HCT116 (cell line): ENCODE results near the gene PFDN2. TPM values are rescaled to one million over a fixed set of nuclear protein-coding genes. Genes with fewer than 3 reads are reported as not detected.

Experiments
- ATAC-seq: fragments of 200-7000 bp; cut with Tn5 transposase; 2 replicates; pipeline ENCODE4 v1.9.1; 2020; ENCODE audit warnings: mild to moderate bottlenecking, moderate library complexity
- BruUV-seq: library from RNA; stranded (reverse); fragments of 400-500 nt; replicated peaks from 2 replicates; lab custom pipeline; 2021; lab: Mats Ljungman, UMichigan
- CTCF ChIA-PET: fragments of 300-600 bp; sonication (Branson Sonifier 250); formaldehyde crosslinking; loops from one replicate; lab custom pipeline; 2021; ENCODE audit warnings: antibody characterized with exemption; lab: Charles Lee
- POLR2A ChIA-PET: fragments of 300-600, 350-600 bp; sonication (Branson Sonifier 250); formaldehyde crosslinking; loops from one replicate; lab custom pipeline; 2021; ENCODE audit warnings: antibody characterized with exemption; lab: Charles Lee
- RAD21 ChIA-PET, 2 experiments: fragments of 300-600 bp; sonication (Branson Sonifier 250); formaldehyde crosslinking; loops; one replicate each; lab custom pipeline; 2023; ENCODE audit warnings: low total read pairs in 2 of 2; ENCODE audit not compliant: uncharacterized antibody in 2 of 2, unreplicated experiment in 2 of 2, low non-redundant PET in 1 of 2; lab: Charles Lee
- DNase-seq: peaks from one replicate; pipeline ENCODE4 v3.0.0-alpha.2; 2010; ENCODE audit warnings: low read depth, low spot score
- H2AFZ ChIP-seq: fragments of 200-600 bp; shearing (Covaris generic), sonication (generic); 2 replicates; pipeline ENCODE4 v1.6.1; 2017; ENCODE audit warnings: low read depth, mixed run types, mixed read lengths, antibody characterized with exemption, low read length; ENCODE audit not compliant: poor library complexity, severe bottlenecking
- H3K27ac ChIP-seq: 2 replicates; pipeline ENCODE4 v1.5.1; 2012; ENCODE audit warnings: low read depth, low read length
- H3K27me3 ChIP-seq: fragments of 200-600 bp; sonication (generic); 2 replicates; pipeline ENCODE4 v1.6.1; 2016; ENCODE audit warnings: mixed run types, low read length, mixed read lengths; ENCODE audit not compliant: insufficient read depth
- H3K36me3 ChIP-seq, 2 experiments: fragments of 200-500 bp in 1 of 2; fragments of 200-600 bp in 1 of 2; sonication (Bioruptor generic) in 1 of 2; sonication (generic) in 1 of 2; 2 replicates each; pipeline versions ENCODE4 v1.5.1 to v1.6.1; 2014 to 2016; ENCODE audit warnings: low read length in 2 of 2, inconsistent platforms in 1 of 2, mixed read lengths in 1 of 2, mixed run types in 1 of 2; ENCODE audit not compliant: insufficient read depth in 2 of 2, control insufficient read depth in 1 of 2
- H3K4me1 ChIP-seq, 2 experiments: fragments of 200-600 bp in 1 of 2; sonication (generic) in 1 of 2; 2 replicates each; pipeline versions ENCODE4 v1.5.1 to v1.6.1; 2012 to 2017; ENCODE audit warnings: low read length in 2 of 2, inconsistent platforms in 1 of 2, mild to moderate bottlenecking in 1 of 2, mixed read lengths in 1 of 2, mixed run types in 1 of 2, moderate library complexity in 1 of 2; ENCODE audit not compliant: insufficient read depth in 2 of 2, control insufficient read depth in 1 of 2
- H3K4me2 ChIP-seq: fragments of 200-600 bp; sonication (generic); 2 replicates; pipeline ENCODE4 v1.6.1; 2017; ENCODE audit warnings: mixed run types, low read length, mixed read lengths
- H3K4me3 ChIP-seq, 2 experiments: fragments of 200-600 bp in 1 of 2; sonication (generic) in 1 of 2; replicated peaks in 1 of 2; 2 replicates each; pipeline ENCODE4 v1.5.1; 2011 to 2016; ENCODE audit warnings: low read length in 2 of 2, control low read depth in 1 of 2, low read depth in 1 of 2, mild to moderate bottlenecking in 1 of 2, mixed read lengths in 1 of 2, mixed run types in 1 of 2
- H3K79me2 ChIP-seq: fragments of 200-600 bp; sonication (generic); 2 replicates; pipeline ENCODE4 v1.6.1; 2017; ENCODE audit warnings: mild to moderate bottlenecking, mixed run types, low read length, moderate library complexity, mixed read lengths; ENCODE audit not compliant: insufficient read depth
- H3K9ac ChIP-seq: fragments of 200-600 bp; sonication (generic); 2 replicates; pipeline ENCODE4 v1.6.1; 2016; ENCODE audit warnings: low read length, mixed read lengths
- H3K9me2 ChIP-seq: fragments of 200-600 bp; sonication (generic), shearing (Covaris generic); 2 replicates; pipeline ENCODE4 v1.6.1; 2017; ENCODE audit warnings: mixed run types, mild to moderate bottlenecking, moderate library complexity; ENCODE audit not compliant: insufficient read depth
- H3K9me3 ChIP-seq, 2 experiments: fragments of 200-500 bp in 1 of 2; fragments of 200-600 bp in 1 of 2; sonication (Bioruptor generic) in 1 of 2; sonication (generic) in 1 of 2; 2 replicates each; pipeline ENCODE4 v1.6.1; 2014 to 2017; ENCODE audit warnings: low read length in 2 of 2, mixed read lengths in 2 of 2, inconsistent platforms in 1 of 2, low read depth in 1 of 2, mild to moderate bottlenecking in 1 of 2, mixed run types in 1 of 2, moderate library complexity in 1 of 2; ENCODE audit not compliant: control insufficient read depth in 1 of 2, insufficient read depth in 1 of 2
- H4K20me1 ChIP-seq: fragments of 200-600 bp; sonication (generic), shearing (Covaris generic); 2 replicates; pipeline ENCODE4 v1.6.1; 2017; ENCODE audit warnings: mixed run types, mild to moderate bottlenecking, moderate library complexity; ENCODE audit not compliant: insufficient read depth
- ATF3 ChIP-seq: IDR thresholded peaks from 2 replicates; pipeline ENCODE4 v1.6.1; 2012
- CBX3 ChIP-seq: IDR thresholded peaks from 2 replicates; pipeline ENCODE4 v1.6.1; 2012; ENCODE audit warnings: low read depth
- CEBPB ChIP-seq: IDR thresholded peaks from 2 replicates; pipeline ENCODE4 v1.6.1; 2012; ENCODE audit warnings: low read depth
- CTCF ChIP-seq, 3 experiments: fragments of 200-600 bp in 1 of 3; sonication (generic) in 1 of 3; IDR thresholded peaks in 2 of 3; conservative IDR thresholded peaks in 1 of 3; 2 replicates each; pipeline ENCODE4 v1.5.1; 2012 to 2017; ENCODE audit warnings: low read depth in 2 of 3, low read length in 2 of 3, antibody characterized with exemption in 1 of 3, borderline replicate concordance in 1 of 3, control low read depth in 1 of 3, mild to moderate bottlenecking in 1 of 3, mixed read lengths in 1 of 3, mixed run types in 1 of 3, moderate library complexity in 1 of 3; ENCODE audit not compliant: insufficient read depth in 1 of 3
- EGR1 ChIP-seq: IDR thresholded peaks from 2 replicates; pipeline ENCODE4 v1.6.1; 2012; ENCODE audit warnings: low read depth
- ELF1 ChIP-seq: IDR thresholded peaks from 2 replicates; pipeline ENCODE4 v1.6.1; 2012; ENCODE audit warnings: low read depth, borderline replicate concordance
- EZH2 ChIP-seq: fragments of 200-600 bp; sonication (generic); IDR thresholded peaks from 2 replicates; pipeline ENCODE4 v1.6.1; 2017; ENCODE audit warnings: antibody characterized with exemption, mixed run types
- EZH2phosphoT487 ChIP-seq: fragments of 200-600 bp; IDR thresholded peaks from 2 replicates; pipeline ENCODE4 v1.6.1; 2018; ENCODE audit warnings: antibody characterized with exemption, borderline replicate concordance
- JUND ChIP-seq: IDR thresholded peaks from 2 replicates; pipeline ENCODE4 v1.6.1; 2012
- POLR2A ChIP-seq: IDR thresholded peaks from 2 replicates; pipeline ENCODE4 v1.7.0; 2011; ENCODE audit warnings: borderline replicate concordance; ENCODE audit not compliant: insufficient read depth, insufficient read length; ENCODE audit errors: extremely low read depth
- RAD21 ChIP-seq: IDR thresholded peaks from 2 replicates; pipeline ENCODE4 v1.6.1; 2012; ENCODE audit warnings: low read depth, mild to moderate bottlenecking
- REST ChIP-seq: IDR thresholded peaks from 2 replicates; pipeline ENCODE4 v1.6.1; 2012; ENCODE audit warnings: low read depth
- SIN3A ChIP-seq: IDR thresholded peaks from 2 replicates; pipeline ENCODE4 v1.6.1; 2012; ENCODE audit warnings: low read depth
- SP1 ChIP-seq: IDR thresholded peaks from 2 replicates; pipeline ENCODE4 v1.6.1; 2012; ENCODE audit warnings: low read depth
- SRF ChIP-seq: IDR thresholded peaks from 2 replicates; pipeline ENCODE4 v1.6.1; 2012; ENCODE audit warnings: low read depth
- TCF7L2 ChIP-seq: IDR thresholded peaks from 2 replicates; pipeline ENCODE4 v1.7.0; 2011; ENCODE audit warnings: borderline replicate concordance, inconsistent platforms; ENCODE audit not compliant: insufficient read depth, insufficient read length; ENCODE audit errors: extremely low read depth
- ZNF274 ChIP-seq: fragments of 200-500 bp; sonication (Bioruptor generic); IDR thresholded peaks from 2 replicates; pipeline ENCODE4 v1.6.1; 2014; ENCODE audit warnings: mild to moderate bottlenecking, low read depth, low read length, inconsistent platforms
- intact Hi-C: fragments of 100-400 bp; cut with micrococcal nuclease; formaldehyde crosslinking; loops from 2 replicates; pipeline ENCODE4 v1.10.0; 2022
- total RNA-seq: library from RNA; stranded (reverse); gene quantifications from one replicate; pipeline ENCODE4 v1.2.1, GENCODE V29; 2021; ENCODE audit not compliant: unreplicated experiment

PFDN2 gene
- total RNA-seq, 1 experiment from 2014 or later, result 179 TPM

GRCh38 chr1:161095230-161095629 is 22.6 kb downstream of the PFDN2 start:
- H3K27ac ChIP-seq, result no peak overlapping the region
- no peaks in the 10 kb centered on the region for H3K79me2 ChIP-seq
- ChIA-PET CTCF (interaction anchor here (1.0 kb wide), 1 partner anchor 24 kb away, joined by 3 read pairs; no protein-coding TSS in a partner anchor), POLR2A (interaction anchor here (1.1 kb wide), 1 partner anchor 49 kb away, joined by 3 read pairs; the partner anchor contains the start of gene USF1), RAD21 (no interaction called here)
- H3K4me2 ChIP-seq, result no peak overlapping the region
- no TSS peak for BruUV-seq
- intact Hi-C loops, result loop anchor here (5.0 kb wide), 1 partner anchor 73 kb away; the partner anchor contains the start of gene F11R
- DNase-seq, result no peak
- no peaks in the 10 kb centered on the region for H4K20me1 ChIP-seq
- TF ChIP-seq ZNF274 (no peak), SP1 (no peak), SRF (no peak), REST (no peak), EZH2 (no peak), TCF7L2 (no peak), EZH2phosphoT487 (no peak), RAD21 (no peak), EGR1 (no peak), POLR2A (no peak), CEBPB (no peak), JUND (no peak), ATF3 (no peak), CBX3 (no peak), ELF1 (no peak), SIN3A (no peak), CTCF (IDR thresholded peaks at IDR 0.05 in 2 of 3, conservative IDR thresholded peaks at IDR 0.05 in 1 of 3; ENCODE audit: borderline replicate concordance in 1 of 3, insufficient read depth in 1 of 3, low read depth in 2 of 3, low read length in 2 of 3) (no peak)
- no peaks in the 10 kb centered on the region for H3K9me3 ChIP-seq
- no peak overlapping the region for H3K4me3 ChIP-seq
- no peak overlapping the region for H3K9ac ChIP-seq
- no peak overlapping the region for H2AFZ ChIP-seq
- H3K9me2 ChIP-seq, result no peaks in the 10 kb centered on the region
- ATAC-seq, result no peak
- H3K27me3 ChIP-seq, result no peaks in the 10 kb centered on the region
- peaks cover 2 to 8% of the 10 kb centered on the region in 2 experiments; a peak in 2 of 4 replicates for H3K36me3 ChIP-seq
- peaks cover 10 to 48% of the 10 kb centered on the region in 2 experiments for H3K4me1 ChIP-seq
